Sciatic nerve (tissue), 2 donors: Measurements from ENCODE around the gene DLX1. TPM values are rescaled to one million over a fixed set of nuclear protein-coding genes. Genes with fewer than 3 reads are reported as not detected.
A peak's percentile ranks its signal among the peaks of the same experiment; 100 is the strongest.

Experiments used
- ATAC-seq: fragments of 200-7000 bp; cut with Tn5 transposase; one replicate; pipeline ENCODE4 v1.9.1; 2020; ENCODE audit warnings: mild to moderate bottlenecking, moderate library complexity
- DNase-seq: peaks from one replicate; pipeline ENCODE4 v3.0.0-alpha.2; 2020; ENCODE audit warnings: low spot score
- intact Hi-C: fragments of 100-400 bp; cut with DNase I; formaldehyde crosslinking; loops from one replicate; pipeline ENCODE4 v1.14.2; 2022
- total RNA-seq: library from RNA; stranded (reverse); fragmentation: NEBNext Ultra II Directional; extraction: Animal tissue kit (Norgen Biotek cat#: 25700); gene quantifications from one replicate; pipeline ENCODE4 v1.2.1, GENCODE V29; 2021
- donor health status: DM: no; HTN: no; CAD: no.
- donor health status: DM: no; HTN: no; CAD: no.

DLX1 gene
- 0.94 TPM for total RNA-seq

- DNase-seq (no peak), ATAC-seq (peak; percentile 14)
- intact Hi-C loops, result no loop called here
Observed at GRCh38 chr2:172085460-172086159, at the start of gene DLX1. DLX1 (plus strand) TSS chr2:172085507; CDS start chr2:172085678, 171 bp downstream.

- intact Hi-C loops, result no loop called here
- no peak for DNase-seq
- ATAC-seq, result no peak
Observed at GRCh38 chr2:172038121-172038520, 47.2 kb upstream of the DLX1 start.

- DNase-seq, result no peak
- ATAC-seq, result no peak
- intact Hi-C loops, result no loop called here
Observed at GRCh38 chr2:172038604-172039003, 46.7 kb upstream of the DLX1 start.

GRCh38 chr2:172039011-172039704 lies 46.1 kb upstream of the DLX1 start:
- DNase-seq, result no peak
- intact Hi-C loops, result no loop called here
- ATAC-seq, result no peak

GRCh38 chr2:172040311-172040710 lies 45.0 kb upstream of the DLX1 start:
- intact Hi-C loops, result no loop called here
- ATAC-seq, result no peak
- no peak for DNase-seq

GRCh38 chr2:172046080-172046678 lies 39.1 kb upstream of the DLX1 start:
- ATAC-seq (no peak), DNase-seq (no peak)
- intact Hi-C loops, result no loop called here

GRCh38 chr2:172046866-172047565 lies 38.3 kb upstream of the DLX1 start:
- intact Hi-C loops, result no loop called here
- DNase-seq, result no peak
- no peak for ATAC-seq

GRCh38 chr2:172047566-172048507 lies 37.5 kb upstream of the DLX1 start:
- intact Hi-C loops, result no loop called here
- DNase-seq (no peak), ATAC-seq (no peak)

- intact Hi-C loops, result no loop called here
- no peak for DNase-seq
- ATAC-seq, result no peak
Observed at GRCh38 chr2:172048508-172049503, 36.5 kb upstream of the DLX1 start.

GRCh38 chr2:172049567-172050120 lies 35.7 kb upstream of the DLX1 start:
- no peak for ATAC-seq
- intact Hi-C loops, result loop anchor here (10.0 kb wide), 1 partner anchor 1315 kb away; no protein-coding TSS in a partner anchor
- no peak for DNase-seq

- ATAC-seq (no peak), DNase-seq (no peak)
Observed at GRCh38 chr2:172050479-172051125, 34.7 kb upstream of the DLX1 start.

GRCh38 chr2:172052000-172052983 lies 33.0 kb upstream of the DLX1 start:
- ATAC-seq (no peak), DNase-seq (no peak)
- intact Hi-C loops, result loop anchor here (10.0 kb wide), 1 partner anchor 1313 kb away; no protein-coding TSS in a partner anchor

More at GRCh38 chr2:172050479-172051125, 34.7 kb upstream of the DLX1 start:
- intact Hi-C loops, result loop anchor here (10.0 kb wide), 1 partner anchor 1314 kb away; no protein-coding TSS in a partner anchor

GRCh38 chr2:172053486-172053885 lies 31.8 kb upstream of the DLX1 start:
- intact Hi-C loops, result loop anchor here (10.0 kb wide), 1 partner anchor 1311 kb away; no protein-coding TSS in a partner anchor
- DNase-seq (no peak), ATAC-seq (no peak)

GRCh38 chr2:172056293-172056692 lies 29.0 kb upstream of the DLX1 start:
- intact Hi-C loops, result loop anchor here (10.0 kb wide), 1 partner anchor 1309 kb away; no protein-coding TSS in a partner anchor
- no peak for ATAC-seq
- no peak for DNase-seq

- no peak for DNase-seq
- ATAC-seq, result no peak
- intact Hi-C loops, result loop anchor here (10.0 kb wide), 1 partner anchor 1306 kb away; no protein-coding TSS in a partner anchor
Observed at GRCh38 chr2:172058660-172059059, 26.6 kb upstream of the DLX1 start.
